Left ventricle myocardium inferior (tissue), 1 donor: ENCODE measurements around the gene NUDT14. TPM values are rescaled to one million over a fixed set of nuclear protein-coding genes. Genes with fewer than 3 reads are reported as not detected.

ENCODE experiments used
- DNase-seq: peaks from one replicate; pipeline ENCODE4 v3.0.0-alpha.2; 2020
- H3K27ac ChIP-seq: fragments of 200-600 bp; replicated peaks from 2 replicates; pipeline ENCODE4 v1.8.0; 2021
- H3K27me3 ChIP-seq: fragments of 200-600 bp; 2 replicates; pipeline ENCODE4 v1.8.0; 2021; ENCODE audit warnings: low read depth
- H3K36me3 ChIP-seq: fragments of 200-600 bp; 2 replicates; pipeline ENCODE4 v1.8.0; 2021
- H3K4me1 ChIP-seq: fragments of 200-600 bp; 2 replicates; pipeline ENCODE4 v1.8.0; 2021
- H3K4me3 ChIP-seq: fragments of 200-600 bp; 2 replicates; pipeline ENCODE4 v1.8.0; 2021; ENCODE audit warnings: mild to moderate bottlenecking, moderate library complexity
- H3K9me3 ChIP-seq: fragments of 200-600 bp; replicated peaks from 2 replicates; pipeline ENCODE4 v1.8.0; 2021
- intact Hi-C: fragments of 100-400 bp; cut with micrococcal nuclease; formaldehyde crosslinking; loops from one replicate; pipeline ENCODE4 v1.11.0; 2022
- total RNA-seq: library from RNA; stranded (reverse); fragmentation: NEBNext Ultra II Directional; extraction: Animal tissue kit (Norgen Biotek cat#: 25700); gene quantifications from one replicate; pipeline ENCODE4 v1.2.1, GENCODE V29; 2021
- TF ChIP-seq, protein P1 (sequence below): fragments of 200-600 bp; IDR thresholded peaks from 2 replicates; pipeline ENCODE4 v1.8.0; 2021; ENCODE audit warnings: antibody characterized with exemption, mild to moderate bottlenecking, borderline replicate concordance
- donor health status: DM: no; HTN: yes; CAD: no; lungs with severe emphysema.

The NUDT14 gene
- total RNA-seq, 1 donor from 2014 or later: 22.9 TPM

DNA sequence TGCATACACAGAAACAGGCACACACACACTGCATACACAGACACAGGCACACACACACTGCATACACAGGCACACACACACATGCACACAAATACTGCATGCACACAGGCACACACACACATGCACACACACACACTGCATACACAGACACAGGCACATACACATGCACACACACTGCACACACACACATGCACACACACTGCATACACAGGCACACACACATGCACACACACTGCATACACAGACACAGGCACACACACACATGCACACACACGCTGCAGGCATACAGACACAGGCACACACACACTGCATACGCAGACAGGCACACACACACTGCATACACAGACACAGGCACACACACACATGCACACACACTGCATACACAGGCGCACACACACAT is 34.5 kb upstream of the NUDT14 start:
- no peak for DNase-seq
- intact Hi-C loops: no loop called here
- H3K9me3 ChIP-seq: no peaks in the 10 kb centered on the region
- no peak overlapping the region for H3K27ac ChIP-seq
- H3K36me3 ChIP-seq: peaks cover 69% of the 10 kb centered on the region
- no peaks in the 10 kb centered on the region for H3K27me3 ChIP-seq
- no peak overlapping the region for H3K4me3 ChIP-seq
- TF ChIP-seq, protein P1, sequence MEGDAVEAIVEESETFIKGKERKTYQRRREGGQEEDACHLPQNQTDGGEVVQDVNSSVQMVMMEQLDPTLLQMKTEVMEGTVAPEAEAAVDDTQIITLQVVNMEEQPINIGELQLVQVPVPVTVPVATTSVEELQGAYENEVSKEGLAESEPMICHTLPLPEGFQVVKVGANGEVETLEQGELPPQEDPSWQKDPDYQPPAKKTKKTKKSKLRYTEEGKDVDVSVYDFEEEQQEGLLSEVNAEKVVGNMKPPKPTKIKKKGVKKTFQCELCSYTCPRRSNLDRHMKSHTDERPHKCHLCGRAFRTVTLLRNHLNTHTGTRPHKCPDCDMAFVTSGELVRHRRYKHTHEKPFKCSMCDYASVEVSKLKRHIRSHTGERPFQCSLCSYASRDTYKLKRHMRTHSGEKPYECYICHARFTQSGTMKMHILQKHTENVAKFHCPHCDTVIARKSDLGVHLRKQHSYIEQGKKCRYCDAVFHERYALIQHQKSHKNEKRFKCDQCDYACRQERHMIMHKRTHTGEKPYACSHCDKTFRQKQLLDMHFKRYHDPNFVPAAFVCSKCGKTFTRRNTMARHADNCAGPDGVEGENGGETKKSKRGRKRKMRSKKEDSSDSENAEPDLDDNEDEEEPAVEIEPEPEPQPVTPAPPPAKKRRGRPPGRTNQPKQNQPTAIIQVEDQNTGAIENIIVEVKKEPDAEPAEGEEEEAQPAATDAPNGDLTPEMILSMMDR: no peak
- peaks cover 14% of the 10 kb centered on the region for H3K4me1 ChIP-seq

DNA sequence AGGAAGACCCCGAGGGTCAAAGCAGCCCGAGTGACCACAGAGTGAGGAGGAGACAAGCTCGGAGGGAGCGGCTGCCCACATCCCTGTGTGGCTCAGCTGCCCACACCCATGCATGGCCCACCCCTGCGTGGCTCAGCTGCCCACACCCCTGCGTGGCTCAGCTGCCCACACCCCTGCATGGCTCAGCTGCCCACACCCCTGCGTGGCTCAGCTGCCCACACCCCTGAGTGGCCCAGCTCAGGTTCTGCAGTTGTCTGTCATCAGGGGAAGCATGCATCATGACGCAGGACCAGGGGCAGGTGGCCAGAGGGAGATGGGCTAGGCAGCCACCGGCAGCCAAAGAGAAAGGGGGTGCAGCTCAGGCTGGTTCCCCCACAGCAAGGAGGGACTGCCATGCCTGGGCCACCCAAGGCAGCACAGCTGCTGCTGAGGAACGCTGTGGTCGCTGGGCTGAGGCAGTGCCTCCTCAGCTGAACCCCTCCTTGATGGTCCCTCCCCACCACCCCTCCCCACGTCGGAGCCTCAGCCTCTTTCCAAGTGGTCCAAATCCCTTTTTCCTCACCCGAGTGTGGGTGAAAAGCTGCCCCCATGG is 33.3 kb upstream of the NUDT14 start:
- TF ChIP-seq, protein P1: no peak
- H3K4me3 ChIP-seq: no peak overlapping the region
- peaks cover 5% of the 10 kb centered on the region for H3K4me1 ChIP-seq
- DNase-seq: no peak
- H3K27ac ChIP-seq: no peak overlapping the region
- no peaks in the 10 kb centered on the region for H3K27me3 ChIP-seq
- peaks cover 69% of the 10 kb centered on the region for H3K36me3 ChIP-seq
- intact Hi-C loops: no loop called here
- H3K9me3 ChIP-seq: no peaks in the 10 kb centered on the region

DNA sequence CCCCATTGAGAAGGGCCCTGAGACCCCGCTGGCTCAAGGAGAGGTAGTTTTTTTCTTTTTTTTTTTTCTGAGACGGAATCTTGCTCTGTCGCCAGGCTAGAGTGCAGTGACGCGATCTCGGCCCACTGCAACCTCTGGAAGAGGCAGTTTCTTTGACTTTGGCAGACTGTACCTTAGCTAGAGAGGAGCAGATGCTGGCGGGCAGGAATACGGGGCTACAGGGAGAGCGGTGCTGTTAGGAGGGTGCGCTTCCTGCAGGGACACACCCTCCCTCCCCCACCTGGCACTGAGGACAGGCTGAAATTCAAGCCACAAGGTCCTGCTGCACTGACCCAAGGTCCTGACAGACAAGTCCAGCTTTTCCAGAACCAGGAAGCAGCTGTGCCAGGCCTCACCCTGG is 32.2 kb upstream of the NUDT14 start:
- DNase-seq: no peak
- no peaks in the 10 kb centered on the region for H3K9me3 ChIP-seq
- intact Hi-C loops: no loop called here
- peaks cover 62% of the 10 kb centered on the region for H3K36me3 ChIP-seq
- TF ChIP-seq, protein P1: no peak
- no peak overlapping the region for H3K4me3 ChIP-seq
- no peaks in the 10 kb centered on the region for H3K27me3 ChIP-seq
- H3K27ac ChIP-seq: no peak overlapping the region
- H3K4me1 ChIP-seq: peaks cover 5% of the 10 kb centered on the region

DNA sequence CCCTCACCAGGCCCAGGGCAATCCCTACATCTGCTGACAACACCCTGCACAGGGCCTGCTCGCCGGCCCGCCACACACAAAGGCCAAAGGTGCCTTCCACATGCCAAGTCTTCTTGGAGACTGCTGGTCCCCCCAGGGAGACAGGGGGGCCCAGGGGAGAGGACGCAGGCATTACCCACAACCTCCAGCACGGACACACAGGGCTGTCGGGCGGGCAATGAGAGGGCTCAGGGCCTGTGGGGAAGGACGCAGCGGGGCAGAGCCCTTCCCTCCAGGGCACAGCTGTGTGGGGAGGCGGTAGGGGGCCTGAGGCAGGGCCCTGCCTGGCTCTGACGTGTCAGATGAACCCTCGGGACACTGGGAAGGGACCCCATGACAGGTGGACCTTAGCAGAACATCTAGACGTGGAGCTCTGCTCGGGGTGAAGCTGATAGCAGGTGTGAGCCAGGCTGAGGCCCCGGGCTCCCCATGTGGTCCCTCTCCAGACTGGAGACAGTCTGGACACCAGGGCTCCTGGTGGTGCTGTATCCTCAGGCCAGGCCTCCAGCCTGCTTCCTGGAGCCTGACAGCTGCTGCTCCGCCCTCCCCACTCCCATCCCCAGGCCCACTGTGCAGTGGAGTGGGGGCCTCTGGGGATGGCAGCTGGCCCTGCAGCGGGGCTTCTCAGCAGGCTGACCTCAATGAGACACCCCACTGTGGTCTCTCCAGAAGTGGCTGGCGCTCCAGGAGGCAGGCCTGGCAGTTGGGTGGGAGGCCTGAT is 31.6 kb upstream of the NUDT14 start:
- no peak for DNase-seq
- TF ChIP-seq, protein P1: no peak
- Histone ChIP-seq H3K4me1 (peaks cover 8% of the 10 kb centered on the region), H3K27me3 (no peaks in the 10 kb centered on the region), H3K36me3 (peaks cover 56% of the 10 kb centered on the region), H3K9me3 (no peaks in the 10 kb centered on the region), H3K27ac (no peak overlapping the region), H3K4me3 (no peak overlapping the region)
- intact Hi-C loops: no loop called here

DNA sequence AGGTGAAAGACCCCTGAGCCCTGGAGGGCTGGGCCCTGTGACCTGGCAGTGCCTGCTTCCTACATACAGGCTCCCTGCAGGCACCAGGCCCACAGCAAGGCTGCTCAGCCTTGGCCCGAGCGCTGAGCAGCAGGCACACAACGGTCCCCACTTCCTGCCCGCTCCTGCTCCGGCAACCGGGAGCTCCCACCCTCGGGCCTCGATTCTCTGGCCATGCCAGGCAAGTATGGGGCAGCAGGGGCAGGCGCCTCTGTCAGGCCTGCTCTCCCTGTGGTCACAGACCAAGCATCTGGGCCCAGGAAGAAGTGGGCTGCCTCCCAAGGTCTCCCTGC is 30.6 kb upstream of the NUDT14 start:
- H3K4me1 ChIP-seq: peaks cover 18% of the 10 kb centered on the region
- peaks cover 46% of the 10 kb centered on the region for H3K36me3 ChIP-seq
- no peak for DNase-seq
- H3K4me3 ChIP-seq: no peak overlapping the region
- H3K27me3 ChIP-seq: no peaks in the 10 kb centered on the region
- intact Hi-C loops: no loop called here
- no peak overlapping the region for H3K27ac ChIP-seq
- TF ChIP-seq, protein P1: no peak
- no peaks in the 10 kb centered on the region for H3K9me3 ChIP-seq
